HCEC 1CT (cell line): ENCODE results near the gene FAM131A.

Experiments
- DNase-seq: peaks from one replicate; pipeline ENCODE4 v3.0.0-alpha.2; 2017

The FAM131A gene

DNA sequence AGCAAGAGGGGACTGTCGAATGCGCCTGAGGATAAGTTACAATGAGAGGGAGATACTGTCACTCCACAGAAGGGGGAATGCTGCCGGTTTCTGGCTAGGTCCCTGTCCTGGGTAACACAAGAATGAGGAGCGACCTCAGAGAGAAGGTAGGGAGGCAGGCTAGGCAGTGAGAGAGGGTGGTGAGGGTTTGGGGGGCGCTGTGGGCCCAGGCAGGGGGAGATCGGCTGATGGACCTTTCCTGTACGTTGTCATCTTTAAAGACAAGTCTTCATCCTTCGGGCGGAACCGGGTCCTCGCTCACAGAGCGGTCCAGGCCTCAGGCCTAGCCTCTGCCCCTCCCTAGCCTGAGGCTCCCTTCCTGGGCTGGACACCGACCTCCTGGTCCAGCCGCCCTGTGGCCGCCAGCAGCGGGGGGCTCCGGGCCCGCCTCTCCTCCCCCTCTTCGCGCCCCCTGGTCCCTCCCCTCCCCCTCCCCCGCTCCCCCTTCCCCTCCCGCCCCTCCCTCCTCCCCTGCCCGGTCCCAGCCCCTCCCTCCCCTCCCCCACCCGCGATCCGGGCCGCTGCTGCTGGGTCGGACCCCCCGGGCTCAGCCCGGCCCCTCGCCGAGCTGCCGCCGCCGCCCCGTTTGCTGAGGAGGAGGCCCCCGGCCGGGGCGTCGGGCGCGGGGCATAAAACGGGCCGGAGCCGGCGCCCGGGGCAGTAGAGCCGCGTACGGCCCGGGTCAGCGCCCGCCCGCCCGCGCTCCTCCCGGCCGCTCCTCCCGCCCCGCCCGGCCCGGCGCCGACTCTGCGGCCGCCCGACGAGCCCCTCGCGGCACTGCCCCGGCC, 42.2 kb downstream of the FAM131A start, which contains the start of gene CHRD:
Gene CHRD, plus strand, starts transcription at position 697 of the 827 bp plus-strand sequence. CDS start 265 bp downstream, outside the sequence.
- no peak for DNase-seq

DNA sequence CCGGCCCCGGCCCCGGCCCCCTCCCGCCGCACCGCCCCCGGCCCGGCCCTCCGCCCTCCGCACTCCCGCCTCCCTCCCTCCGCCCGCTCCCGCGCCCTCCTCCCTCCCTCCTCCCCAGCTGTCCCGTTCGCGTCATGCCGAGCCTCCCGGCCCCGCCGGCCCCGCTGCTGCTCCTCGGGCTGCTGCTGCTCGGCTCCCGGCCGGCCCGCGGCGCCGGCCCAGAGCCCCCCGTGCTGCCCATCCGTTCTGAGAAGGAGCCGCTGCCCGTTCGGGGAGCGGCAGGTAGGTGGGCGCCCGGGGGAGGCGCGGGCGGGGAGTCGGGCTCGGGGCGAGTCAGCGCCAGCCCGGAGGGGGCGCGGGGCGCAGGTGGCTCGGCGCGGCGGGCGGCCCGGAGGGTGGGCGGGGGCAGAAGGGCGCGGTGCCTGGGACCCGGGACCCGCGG, 42.8 kb downstream of the FAM131A start:
- peak; percentile 9 for DNase-seq

DNA sequence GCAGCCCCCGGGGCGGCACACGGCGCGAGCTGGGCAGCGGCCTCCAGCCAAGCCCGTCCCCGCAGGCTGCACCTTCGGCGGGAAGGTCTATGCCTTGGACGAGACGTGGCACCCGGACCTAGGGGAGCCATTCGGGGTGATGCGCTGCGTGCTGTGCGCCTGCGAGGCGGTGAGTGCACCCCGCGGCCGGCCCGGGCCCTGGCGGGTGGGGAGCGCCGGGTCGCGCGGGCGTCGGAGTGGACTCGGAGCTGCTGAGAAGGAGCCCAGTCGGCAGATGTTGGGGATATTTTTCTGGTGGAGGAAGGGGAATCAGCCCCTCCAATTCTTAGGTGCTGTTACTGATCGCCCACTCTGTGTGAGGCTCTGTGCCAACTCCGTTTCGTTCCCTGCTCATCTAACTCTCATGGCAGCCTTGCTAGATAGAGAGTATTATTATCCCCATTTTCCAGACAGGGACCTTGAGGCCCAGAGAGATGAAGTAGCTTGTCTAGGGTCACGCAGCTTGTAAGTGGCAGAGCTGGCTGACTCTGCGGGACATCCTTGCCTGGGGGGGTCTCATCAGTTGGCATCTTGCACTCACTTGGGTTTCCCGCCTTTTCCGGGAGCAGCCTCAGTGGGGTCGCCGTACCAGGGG, 43.3 kb downstream of the FAM131A start:
- DNase-seq, result no peak

DNA sequence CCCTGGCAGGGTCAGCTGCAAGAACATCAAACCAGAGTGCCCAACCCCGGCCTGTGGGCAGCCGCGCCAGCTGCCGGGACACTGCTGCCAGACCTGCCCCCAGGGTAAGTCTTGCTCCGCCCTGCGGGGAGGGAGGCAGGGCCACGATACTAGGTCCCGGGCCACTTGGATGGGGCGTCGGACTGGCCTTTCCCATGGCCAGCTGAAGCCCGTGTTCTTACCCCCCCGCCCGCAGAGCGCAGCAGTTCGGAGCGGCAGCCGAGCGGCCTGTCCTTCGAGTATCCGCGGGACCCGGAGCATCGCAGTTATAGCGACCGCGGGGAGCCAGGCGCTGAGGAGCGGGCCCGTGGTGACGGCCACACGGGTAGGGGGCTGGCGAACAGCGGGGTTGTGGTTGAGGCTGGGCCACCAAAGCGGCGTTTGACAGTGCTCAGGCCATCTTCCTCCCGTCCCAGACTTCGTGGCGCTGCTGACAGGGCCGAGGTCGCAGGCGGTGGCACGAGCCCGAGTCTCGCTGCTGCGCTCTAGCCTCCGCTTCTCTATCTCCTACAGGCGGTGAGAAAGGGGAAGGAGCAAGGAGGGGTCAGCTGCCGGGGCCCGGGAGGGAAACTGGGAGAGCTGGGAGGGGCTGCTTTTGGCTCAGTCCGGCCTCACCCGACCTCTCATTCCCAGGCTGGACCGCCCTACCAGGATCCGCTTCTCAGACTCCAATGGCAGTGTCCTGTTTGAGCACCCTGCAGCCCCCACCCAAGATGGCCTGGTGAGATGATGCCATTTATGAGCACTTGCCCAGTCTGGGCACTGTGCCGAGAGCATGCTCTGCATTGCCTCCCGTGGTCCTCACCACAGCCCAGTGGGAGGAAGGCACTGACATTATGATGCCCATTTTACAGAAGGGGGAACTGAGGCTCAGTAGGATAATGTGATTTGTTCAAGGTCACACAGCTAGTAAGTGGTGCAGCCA, 44.1 kb downstream of the FAM131A start:
- no peak for DNase-seq

DNA sequence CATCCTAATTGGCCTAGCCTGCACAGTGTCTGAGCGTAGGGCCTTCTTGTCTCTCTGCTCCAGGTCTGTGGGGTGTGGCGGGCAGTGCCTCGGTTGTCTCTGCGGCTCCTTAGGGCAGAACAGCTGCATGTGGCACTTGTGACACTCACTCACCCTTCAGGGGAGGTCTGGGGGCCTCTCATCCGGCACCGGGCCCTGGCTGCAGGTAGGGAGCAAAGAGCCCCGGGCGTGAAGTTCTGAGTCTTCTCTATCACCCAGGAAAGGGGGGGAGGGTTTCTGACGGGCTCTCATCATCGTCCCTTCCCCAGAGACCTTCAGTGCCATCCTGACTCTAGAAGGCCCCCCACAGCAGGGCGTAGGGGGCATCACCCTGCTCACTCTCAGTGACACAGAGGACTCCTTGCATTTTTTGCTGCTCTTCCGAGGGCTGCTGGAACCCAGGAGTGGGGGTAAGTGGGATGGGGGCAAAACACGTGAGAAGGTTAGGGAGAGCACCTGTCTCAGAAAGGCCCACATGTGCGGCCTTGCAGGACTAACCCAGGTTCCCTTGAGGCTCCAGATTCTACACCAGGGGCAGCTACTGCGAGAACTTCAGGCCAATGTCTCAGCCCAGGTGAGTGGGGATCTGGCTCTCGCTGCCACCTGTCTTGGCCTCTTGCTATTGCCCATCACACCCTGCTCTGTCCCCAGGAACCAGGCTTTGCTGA, 45.1 kb downstream of the FAM131A start:
- DNase-seq, result no peak

DNA sequence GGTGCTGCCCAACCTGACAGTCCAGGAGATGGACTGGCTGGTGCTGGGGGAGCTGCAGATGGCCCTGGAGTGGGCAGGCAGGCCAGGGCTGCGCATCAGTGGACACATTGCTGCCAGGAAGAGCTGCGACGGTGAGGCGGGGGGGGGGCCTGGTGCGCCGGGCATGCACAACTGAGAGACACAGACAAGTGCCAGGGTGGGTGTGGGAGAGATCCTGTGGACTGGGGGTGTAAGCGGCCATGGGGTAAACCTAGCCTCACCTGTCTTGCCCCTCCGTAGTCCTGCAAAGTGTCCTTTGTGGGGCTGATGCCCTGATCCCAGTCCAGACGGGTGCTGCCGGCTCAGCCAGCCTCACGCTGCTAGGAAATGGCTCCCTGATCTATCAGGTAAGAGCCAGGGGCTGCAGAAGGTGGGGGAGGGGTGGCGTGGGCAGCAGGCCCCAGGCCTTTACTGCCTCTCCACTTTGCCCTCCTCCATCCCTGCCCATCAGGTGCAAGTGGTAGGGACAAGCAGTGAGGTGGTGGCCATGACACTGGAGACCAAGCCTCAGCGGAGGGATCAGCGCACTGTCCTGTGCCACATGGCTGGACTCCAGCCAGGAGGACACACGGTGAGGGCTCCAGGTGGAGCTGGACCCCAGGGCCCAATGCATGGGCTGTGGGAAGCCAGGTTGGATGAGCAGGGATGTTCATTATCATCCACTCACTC, 45.8 kb downstream of the FAM131A start:
- DNase-seq, result no peak

DNA sequence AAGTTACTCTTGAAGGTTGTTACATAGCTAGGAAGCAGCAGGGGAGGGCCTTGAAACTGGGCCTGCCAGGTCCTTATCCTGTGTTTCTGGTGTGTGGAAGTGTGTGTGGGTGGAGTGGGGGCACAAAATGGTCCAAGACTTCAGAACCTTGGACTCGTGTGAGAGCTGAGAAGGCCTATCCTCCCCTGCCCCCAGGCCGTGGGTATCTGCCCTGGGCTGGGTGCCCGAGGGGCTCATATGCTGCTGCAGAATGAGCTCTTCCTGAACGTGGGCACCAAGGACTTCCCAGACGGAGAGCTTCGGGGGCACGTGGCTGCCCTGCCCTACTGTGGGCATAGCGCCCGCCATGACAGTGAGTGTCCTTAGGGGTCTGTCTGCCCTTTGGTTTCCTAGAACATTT, 46.9 kb downstream of the FAM131A start:
- DNase-seq, result no peak

DNA sequence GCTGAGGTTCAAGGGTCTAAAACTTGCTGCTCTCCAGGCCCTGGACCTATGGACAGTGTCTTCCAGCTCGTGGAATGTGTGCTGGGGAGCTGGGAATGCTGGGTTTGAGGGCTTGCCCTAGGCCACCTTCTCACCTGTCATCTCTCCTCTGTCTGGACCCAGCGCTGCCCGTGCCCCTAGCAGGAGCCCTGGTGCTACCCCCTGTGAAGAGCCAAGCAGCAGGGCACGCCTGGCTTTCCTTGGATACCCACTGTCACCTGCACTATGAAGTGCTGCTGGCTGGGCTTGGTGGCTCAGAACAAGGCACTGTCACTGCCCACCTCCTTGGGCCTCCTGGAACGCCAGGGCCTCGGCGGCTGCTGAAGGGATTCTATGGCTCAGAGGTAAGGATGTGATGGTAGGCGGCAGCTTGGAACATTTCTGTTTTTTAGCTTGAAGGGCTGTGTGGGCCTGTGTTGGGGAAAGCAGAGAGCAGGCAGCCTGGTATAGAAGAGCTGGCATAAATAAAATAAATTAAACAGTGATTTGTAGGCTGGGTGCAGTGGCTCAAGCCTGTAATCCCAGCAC, 47.5 kb downstream of the FAM131A start:
- no peak for DNase-seq

DNA sequence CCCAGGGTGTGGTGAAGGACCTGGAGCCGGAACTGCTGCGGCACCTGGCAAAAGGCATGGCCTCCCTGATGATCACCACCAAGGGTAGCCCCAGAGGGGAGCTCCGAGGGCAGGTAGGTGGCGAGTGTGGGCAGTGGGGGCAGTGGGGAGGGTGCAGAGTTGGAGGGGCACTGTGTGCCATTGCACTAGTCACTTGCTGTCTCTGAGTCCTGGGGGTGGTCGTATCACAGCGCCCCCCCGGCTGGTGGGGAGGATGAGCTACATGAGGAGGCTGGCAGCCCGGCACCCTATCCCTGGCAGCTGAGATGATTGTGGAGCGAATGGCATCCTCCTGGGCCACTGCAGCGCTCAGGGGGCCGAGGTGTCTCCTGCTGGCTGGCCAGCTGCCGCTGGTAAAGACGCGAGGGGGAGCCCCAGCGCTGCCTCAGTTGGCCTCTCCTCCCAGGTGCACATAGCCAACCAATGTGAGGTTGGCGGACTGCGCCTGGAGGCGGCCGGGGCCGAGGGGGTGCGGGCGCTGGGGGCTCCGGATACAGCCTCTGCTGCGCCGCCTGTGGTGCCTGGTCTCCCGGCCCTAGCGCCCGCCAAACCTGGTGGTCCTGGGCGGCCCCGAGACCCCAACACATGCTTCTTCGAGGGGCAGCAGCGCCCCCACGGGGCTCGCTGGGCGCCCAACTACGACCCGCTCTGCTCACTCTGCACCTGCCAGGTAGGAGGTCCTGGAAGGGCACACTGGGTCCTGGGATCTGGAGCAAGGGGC, 48.8 kb downstream of the FAM131A start:
- DNase-seq, result no peak

DNA sequence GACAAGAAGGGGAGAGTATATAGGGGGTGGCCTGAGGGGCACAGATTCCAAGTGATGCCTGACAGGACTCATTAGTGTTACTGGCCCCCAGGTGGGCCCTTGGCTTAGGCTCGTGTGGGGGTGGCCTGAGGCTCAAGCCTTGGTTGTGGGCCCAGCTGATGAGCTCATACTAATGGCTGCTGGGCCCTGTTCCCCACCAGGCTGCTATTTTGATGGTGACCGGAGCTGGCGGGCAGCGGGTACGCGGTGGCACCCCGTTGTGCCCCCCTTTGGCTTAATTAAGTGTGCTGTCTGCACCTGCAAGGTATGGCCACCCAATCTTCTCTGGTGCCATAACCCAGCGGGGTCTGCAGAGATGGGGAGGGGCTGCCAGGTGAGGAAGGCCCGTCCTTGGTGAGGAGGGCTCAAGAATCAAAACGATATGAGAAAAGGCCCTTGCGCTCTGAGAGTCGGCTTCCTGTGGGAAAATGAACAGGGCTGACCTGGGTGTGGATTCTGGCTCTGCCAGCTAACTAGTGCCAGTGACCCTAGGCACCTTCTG, 49.8 kb downstream of the FAM131A start:
- DNase-seq, result no peak

DNA sequence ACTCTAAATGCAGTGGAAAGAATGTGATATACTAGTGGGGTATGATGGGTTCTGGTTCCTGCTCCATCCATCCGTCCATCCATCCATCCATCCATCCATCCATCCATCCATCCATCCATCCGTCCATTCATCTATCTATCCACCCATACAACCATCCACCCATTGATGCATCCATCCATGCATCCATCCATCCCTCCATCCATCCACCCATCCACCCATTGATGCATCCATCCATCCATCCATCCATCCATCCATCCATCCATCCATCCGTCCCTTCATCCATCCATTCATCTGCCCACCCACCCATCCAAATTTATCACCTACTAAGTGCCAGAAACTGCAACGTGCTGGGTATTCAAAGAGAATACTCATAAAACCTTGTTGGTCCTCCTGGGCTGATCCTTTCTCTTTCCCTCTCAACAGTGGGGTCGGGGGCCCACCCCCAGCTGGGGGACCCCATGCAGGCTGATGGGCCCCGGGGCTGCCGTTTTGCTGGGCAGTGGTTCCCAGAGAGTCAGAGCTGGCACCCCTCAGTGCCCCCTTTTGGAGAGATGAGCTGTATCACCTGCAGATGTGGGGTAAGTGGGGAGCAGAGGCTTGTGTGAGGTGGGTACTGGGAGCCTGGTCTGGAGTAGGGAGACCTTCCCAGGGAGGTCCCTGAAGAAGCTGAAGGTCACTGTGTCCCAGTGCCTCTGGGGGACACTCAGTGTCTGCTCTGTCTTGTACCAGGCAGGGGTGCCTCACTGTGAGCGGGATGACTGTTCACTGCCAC, 51.0 kb downstream of the FAM131A start:
- no peak for DNase-seq

DNA sequence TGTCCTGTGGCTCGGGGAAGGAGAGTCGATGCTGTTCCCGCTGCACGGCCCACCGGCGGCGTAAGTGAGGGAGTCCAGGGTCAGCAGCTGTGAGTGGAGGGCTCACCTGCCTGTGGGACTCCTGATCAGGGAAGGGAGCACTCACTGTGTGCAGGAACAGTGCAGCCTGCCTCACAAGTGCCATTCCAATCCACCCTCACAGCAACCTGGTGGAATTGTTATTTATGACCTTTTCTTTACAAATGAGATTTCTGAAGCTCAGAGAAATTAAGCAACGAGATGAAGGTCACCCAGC, 51.5 kb downstream of the FAM131A start:
- no peak for DNase-seq

DNA sequence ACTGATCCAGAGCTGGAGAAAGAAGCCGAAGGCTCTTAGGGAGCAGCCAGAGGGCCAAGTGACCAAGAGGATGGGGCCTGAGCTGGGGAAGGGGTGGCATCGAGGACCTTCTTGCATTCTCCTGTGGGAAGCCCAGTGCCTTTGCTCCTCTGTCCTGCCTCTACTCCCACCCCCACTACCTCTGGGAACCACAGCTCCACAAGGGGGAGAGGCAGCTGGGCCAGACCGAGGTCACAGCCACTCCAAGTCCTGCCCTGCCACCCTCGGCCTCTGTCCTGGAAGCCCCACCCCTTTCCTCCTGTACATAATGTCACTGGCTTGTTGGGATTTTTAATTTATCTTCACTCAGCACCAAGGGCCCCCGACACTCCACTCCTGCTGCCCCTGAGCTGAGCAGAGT, 52.0 kb downstream of the FAM131A start:
- DNase-seq, result no peak

DNA sequence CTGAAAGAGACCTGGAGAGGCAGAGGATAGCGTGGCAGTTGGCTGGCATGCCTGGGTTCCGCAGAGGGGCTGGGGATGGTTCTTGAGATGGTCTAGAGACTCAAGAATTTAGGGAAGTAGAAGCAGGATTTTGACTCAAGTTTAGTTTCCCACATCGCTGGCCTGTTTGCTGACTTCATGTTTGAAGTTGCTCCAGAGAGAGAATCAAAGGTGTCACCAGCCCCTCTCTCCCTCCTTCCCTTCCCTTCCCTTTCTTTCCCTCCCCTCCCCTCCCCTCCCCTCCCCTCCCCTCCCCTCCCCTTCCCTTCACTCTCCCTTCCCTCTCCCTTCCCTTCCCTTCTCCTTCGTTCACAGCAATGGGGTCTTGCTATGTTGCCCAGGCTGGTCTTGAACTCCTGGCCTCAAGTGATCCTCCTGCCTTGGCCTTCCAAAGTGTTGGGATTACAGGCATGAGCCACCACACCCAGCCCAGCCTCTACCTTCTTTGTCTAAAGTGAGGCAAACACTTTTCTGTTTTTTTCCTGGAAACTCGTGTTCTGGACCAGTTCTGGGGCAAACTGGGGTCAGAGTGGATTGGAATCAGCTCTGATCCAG, 52.6 kb downstream of the FAM131A start:
- no peak for DNase-seq

DNA sequence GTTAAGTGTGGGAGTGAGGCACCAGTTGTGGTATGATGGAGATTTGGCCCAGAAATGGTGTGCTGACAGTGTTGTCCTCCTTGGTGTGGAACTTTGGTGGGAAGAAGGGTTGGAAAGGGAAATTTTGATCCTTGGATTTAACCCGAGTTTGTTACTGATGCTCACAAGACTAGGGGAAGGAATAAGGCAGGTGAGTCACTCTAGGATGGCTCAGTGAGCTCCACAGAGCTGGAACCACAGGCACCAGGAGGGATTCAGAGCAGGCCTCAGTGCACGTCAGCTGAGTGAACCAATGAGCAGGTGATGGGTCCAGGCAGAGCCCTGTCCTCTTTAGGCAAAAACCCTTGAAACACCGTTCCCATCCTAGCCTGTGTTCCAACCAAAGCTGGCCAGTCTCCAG, 53.9 kb downstream of the FAM131A start:
- no peak for DNase-seq

DNA sequence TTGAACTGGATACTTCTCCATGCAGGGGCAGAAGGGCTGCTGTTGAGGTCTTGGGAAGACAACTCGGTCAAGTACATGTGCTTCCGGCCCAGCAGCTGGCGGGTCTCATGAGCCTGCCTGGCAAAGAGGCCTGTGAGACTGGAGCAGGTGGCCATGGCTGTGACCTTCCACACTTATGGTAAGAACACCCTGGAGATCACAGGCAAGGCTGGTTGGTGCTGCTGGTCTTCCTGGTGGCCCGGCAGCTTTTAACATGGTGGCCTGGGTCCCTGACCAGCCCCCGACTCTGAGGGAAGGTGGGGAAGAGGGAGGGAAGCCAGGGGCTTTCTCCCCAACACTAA, 57.9 kb downstream of the FAM131A start:
- DNase-seq, result no peak
